SK-N-SH treated with all-trans-retinoic acid at 6 μM for 48 hours (cell line): ENCODE results near the gene CCL14.
"Not testable (repeated sequence)": the region's sequence is repeated elsewhere in the genome, so short reads cannot be mapped to it uniquely, and the experiment has no call there.

Experiments
- ATAC-seq: fragments of 200-7000 bp; cut with Tn5 transposase; 3 replicates; pipeline ENCODE4 v1.9.1; 2020; ENCODE audit warnings: mild to moderate bottlenecking, moderate library complexity
- ARNTL ChIP-seq: fragments of 450-650 bp; formaldehyde crosslinking; IDR thresholded peaks from 2 replicates; pipeline ENCODE4 v1.5.0; 2020; ENCODE audit warnings: low read depth, mild to moderate bottlenecking, moderate library complexity, borderline replicate concordance
- BACH2 ChIP-seq: fragments of 250-450 bp; sonication (Bioruptor Pico); IDR thresholded peaks from 2 replicates; pipeline ENCODE4 v1.9.0; 2021; ENCODE audit warnings: mild to moderate bottlenecking, borderline replicate concordance
- CSDC2 ChIP-seq: fragments of 250-450 bp; sonication (Bioruptor Pico); IDR thresholded peaks from 2 replicates; pipeline ENCODE4 v1.5.0; 2020; ENCODE audit warnings: mild to moderate bottlenecking, moderate library complexity
- ESRRG ChIP-seq: fragments of 250-450 bp; sonication (Bioruptor Pico); IDR thresholded peaks from 2 replicates; pipeline ENCODE4 v1.6.1; 2021; ENCODE audit warnings: mild to moderate bottlenecking
- GLIS3 ChIP-seq: fragments of 250-450 bp; sonication (Bioruptor Pico); IDR thresholded peaks from 2 replicates; pipeline ENCODE4 v1.5.0; 2020; ENCODE audit warnings: mild to moderate bottlenecking, moderate library complexity
- ISL1 ChIP-seq: fragments of 250-450 bp; sonication (Bioruptor Pico); IDR thresholded peaks from 2 replicates; pipeline ENCODE4 v2.1.2; 2022; ENCODE audit warnings: mild to moderate bottlenecking, moderate library complexity
- OSR1 ChIP-seq: fragments of 250-450 bp; sonication (Bioruptor Pico); IDR thresholded peaks from 2 replicates; pipeline ENCODE4 v1.8.0; 2022; ENCODE audit warnings: moderate library complexity, mild to moderate bottlenecking, inconsistent platforms
- PPARA ChIP-seq: fragments of 250-450 bp; sonication (Bioruptor Pico); IDR thresholded peaks from 2 replicates; pipeline ENCODE4 v1.5.0; 2020; ENCODE audit warnings: mild to moderate bottlenecking, borderline replicate concordance
- RARB ChIP-seq: fragments of 250-450 bp; sonication (Bioruptor Pico); IDR thresholded peaks from 2 replicates; pipeline ENCODE4 v1.8.0; 2021; ENCODE audit warnings: mild to moderate bottlenecking, moderate library complexity
- SNAI2 ChIP-seq: fragments of 250-450 bp; sonication (Bioruptor Pico); IDR thresholded peaks from 2 replicates; pipeline ENCODE4 v1.5.0; 2020; ENCODE audit warnings: mild to moderate bottlenecking, moderate library complexity
- TCF4 ChIP-seq: fragments of 250-450 bp; sonication (Bioruptor Pico); IDR thresholded peaks from 2 replicates; pipeline ENCODE4 v1.8.0; 2021; ENCODE audit warnings: mild to moderate bottlenecking, moderate library complexity, borderline replicate concordance
- TOX ChIP-seq: fragments of 250-450 bp; sonication (Bioruptor Pico); IDR thresholded peaks from 2 replicates; pipeline ENCODE4 v1.8.0; 2021; ENCODE audit warnings: mild to moderate bottlenecking, moderate library complexity, borderline replicate concordance
- ZC3H10 ChIP-seq: fragments of 250-450 bp; sonication (Bioruptor Pico); IDR thresholded peaks from 2 replicates; pipeline ENCODE4 v1.5.1; 2021; ENCODE audit warnings: mild to moderate bottlenecking, moderate library complexity
- ZFP3 ChIP-seq: fragments of 250-450 bp; sonication (Bioruptor Pico); IDR thresholded peaks from 2 replicates; pipeline ENCODE4 v1.5.0; 2020; ENCODE audit warnings: mild to moderate bottlenecking, moderate library complexity
- ZFP30 ChIP-seq: fragments of 450-650 bp; formaldehyde crosslinking; IDR thresholded peaks from 2 replicates; pipeline ENCODE4 v1.5.0; 2022; ENCODE audit warnings: mild to moderate bottlenecking, moderate library complexity
- ZNF565 ChIP-seq: fragments of 450-650 bp; formaldehyde crosslinking; conservative IDR thresholded peaks from 2 replicates; pipeline ENCODE4 v1.5.0; 2020; ENCODE audit warnings: low read depth, mild to moderate bottlenecking, moderate library complexity
- ZNF70 ChIP-seq: fragments of 450-650 bp; formaldehyde crosslinking; IDR thresholded peaks from 2 replicates; pipeline ENCODE4 v1.5.0; 2020; ENCODE audit warnings: mild to moderate bottlenecking, moderate library complexity
- ZNF8 ChIP-seq: fragments of 450-650 bp; formaldehyde crosslinking; IDR thresholded peaks from 2 replicates; pipeline ENCODE4 v1.5.0; 2020; ENCODE audit warnings: mild to moderate bottlenecking, moderate library complexity
- TF ChIP-seq, protein P1 (sequence below): fragments of 250-450 bp; sonication (Bioruptor Pico); IDR thresholded peaks from 2 replicates; pipeline ENCODE4 v1.5.1; 2020; ENCODE audit warnings: low read depth, mild to moderate bottlenecking, moderate library complexity
- TF ChIP-seq, protein P2 (sequence below): fragments of 250-450 bp; sonication (Bioruptor Pico); IDR thresholded peaks from 2 replicates; pipeline ENCODE4 v1.5.1; 2021; ENCODE audit warnings: mild to moderate bottlenecking, moderate library complexity
- TF ChIP-seq, protein P3 (sequence below): fragments of 250-450 bp; sonication (Bioruptor Pico); IDR thresholded peaks from 2 replicates; pipeline ENCODE4 v1.5.0; 2020; ENCODE audit warnings: mild to moderate bottlenecking, moderate library complexity
- TF ChIP-seq, protein P4 (sequence below): fragments of 250-450 bp; sonication (Bioruptor Pico); IDR thresholded peaks from 2 replicates; pipeline ENCODE4 v1.8.0; 2020; ENCODE audit warnings: mild to moderate bottlenecking, moderate library complexity, borderline replicate concordance

Gene CCL14

DNA sequence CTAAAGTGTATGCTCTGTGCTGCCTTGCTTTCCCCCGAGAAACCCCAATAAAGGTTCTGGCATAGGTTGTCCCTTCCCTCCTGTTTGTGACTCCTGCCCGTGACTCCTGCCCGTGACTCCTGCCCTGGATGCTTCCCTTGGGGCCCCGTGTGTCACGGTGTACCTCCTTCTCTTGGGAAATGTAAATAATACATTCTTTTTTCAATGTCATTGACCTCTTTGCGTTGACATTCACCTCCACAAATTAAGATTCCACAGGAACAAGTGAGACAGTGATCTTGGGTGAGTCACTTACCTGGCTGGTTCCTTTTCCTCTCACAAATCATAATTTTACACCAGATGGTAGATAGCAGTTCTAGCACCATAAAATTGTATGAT, 14.2 kb upstream of the CCL14 start (continued):
- TF ChIP-seq, protein P1, sequence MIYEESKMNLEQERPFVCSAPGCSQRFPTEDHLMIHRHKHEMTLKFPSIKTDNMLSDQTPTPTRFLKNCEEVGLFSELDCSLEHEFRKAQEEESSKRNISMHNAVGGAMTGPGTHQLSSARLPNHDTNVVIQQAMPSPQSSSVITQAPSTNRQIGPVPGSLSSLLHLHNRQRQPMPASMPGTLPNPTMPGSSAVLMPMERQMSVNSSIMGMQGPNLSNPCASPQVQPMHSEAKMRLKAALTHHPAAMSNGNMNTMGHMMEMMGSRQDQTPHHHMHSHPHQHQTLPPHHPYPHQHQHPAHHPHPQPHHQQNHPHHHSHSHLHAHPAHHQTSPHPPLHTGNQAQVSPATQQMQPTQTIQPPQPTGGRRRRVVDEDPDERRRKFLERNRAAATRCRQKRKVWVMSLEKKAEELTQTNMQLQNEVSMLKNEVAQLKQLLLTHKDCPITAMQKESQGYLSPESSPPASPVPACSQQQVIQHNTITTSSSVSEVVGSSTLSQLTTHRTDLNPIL (CRISPR knock-in tag), result no peak
- TF ChIP-seq ZNF565 (no peak), GLIS3 (no peak)

DNA sequence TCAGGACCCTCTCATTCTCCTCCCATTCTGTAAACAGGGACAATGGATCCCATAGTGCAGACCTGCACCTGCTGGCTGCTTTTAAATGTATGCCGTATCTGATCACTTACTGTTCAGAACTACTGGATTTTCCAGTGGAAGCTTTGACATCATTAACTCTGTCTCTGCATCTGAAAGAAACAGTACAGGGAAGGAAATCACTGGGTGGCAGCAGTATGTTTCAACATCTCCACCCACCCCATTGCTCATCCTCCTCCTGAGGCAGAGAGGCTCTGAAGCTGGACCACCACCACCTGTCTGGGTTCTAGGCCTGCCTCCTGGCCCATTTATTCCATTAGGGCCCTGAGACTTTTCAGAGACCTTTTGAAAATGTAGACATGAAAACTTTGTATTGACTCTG, 12.2 kb upstream of the CCL14 start:
- ATAC-seq, result no peak
- TF ChIP-seq TOX, result no peak

DNA sequence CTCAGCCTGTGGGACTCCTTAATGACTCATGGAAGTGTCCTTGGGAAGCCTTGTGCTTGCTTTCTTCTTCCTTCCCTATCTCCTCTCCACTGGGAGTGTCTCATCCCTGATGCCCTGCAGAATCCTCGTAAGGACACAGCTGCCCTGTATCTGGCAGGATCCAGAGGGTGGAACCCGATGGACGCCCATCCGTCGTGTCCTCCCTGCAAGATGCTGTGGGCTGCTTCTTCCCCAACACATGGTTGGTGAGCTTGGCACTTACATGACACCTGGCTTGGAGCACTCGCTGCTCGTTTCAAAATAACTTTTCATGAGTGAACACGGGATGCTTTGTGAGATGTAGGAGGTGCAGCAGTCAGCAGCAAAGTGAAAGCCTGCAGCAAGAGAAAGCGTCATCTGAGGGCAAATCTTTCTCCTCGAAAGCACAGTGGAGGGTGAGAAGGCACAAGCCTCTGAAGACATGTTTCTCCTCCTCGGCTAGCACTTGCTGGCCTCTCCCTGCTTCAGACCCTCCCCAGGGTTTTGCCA, 11.6 kb upstream of the CCL14 start:
- no peak for ATAC-seq
- TF ChIP-seq ZFP30 (CRISPR knock-in tag), result no peak
- no peak for TF ChIP-seq ZC3H10 (CRISPR knock-in tag)
- no peak for TF ChIP-seq TCF4 (CRISPR knock-in tag)
- TF ChIP-seq BACH2 (CRISPR knock-in tag), result no peak
- TF ChIP-seq ZNF70 (CRISPR knock-in tag), result no peak
- no peak for TF ChIP-seq ARNTL (CRISPR knock-in tag)
- TF ChIP-seq, protein P2, sequence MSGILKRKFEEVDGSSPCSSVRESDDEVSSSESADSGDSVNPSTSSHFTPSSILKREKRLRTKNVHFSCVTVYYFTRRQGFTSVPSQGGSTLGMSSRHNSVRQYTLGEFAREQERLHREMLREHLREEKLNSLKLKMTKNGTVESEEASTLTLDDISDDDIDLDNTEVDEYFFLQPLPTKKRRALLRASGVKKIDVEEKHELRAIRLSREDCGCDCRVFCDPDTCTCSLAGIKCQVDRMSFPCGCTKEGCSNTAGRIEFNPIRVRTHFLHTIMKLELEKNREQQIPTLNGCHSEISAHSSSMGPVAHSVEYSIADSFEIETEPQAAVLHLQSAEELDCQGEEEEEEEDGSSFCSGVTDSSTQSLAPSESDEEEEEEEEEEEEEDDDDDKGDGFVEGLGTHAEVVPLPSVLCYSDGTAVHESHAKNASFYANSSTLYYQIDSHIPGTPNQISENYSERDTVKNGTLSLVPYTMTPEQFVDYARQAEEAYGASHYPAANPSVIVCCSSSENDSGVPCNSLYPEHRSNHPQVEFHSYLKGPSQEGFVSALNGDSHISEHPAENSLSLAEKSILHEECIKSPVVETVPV (CRISPR knock-in tag), result no peak
- no peak for TF ChIP-seq ISL1 (CRISPR knock-in tag)
- TF ChIP-seq SNAI2, result no peak
- TF ChIP-seq ZFP3 (CRISPR knock-in tag), result no peak
- no peak for TF ChIP-seq CSDC2 (CRISPR knock-in tag)
- TF ChIP-seq OSR1 (CRISPR knock-in tag), result no peak
- TF ChIP-seq ESRRG (CRISPR knock-in tag), result no peak
- TF ChIP-seq, all 23 proteins: peak for 0

DNA sequence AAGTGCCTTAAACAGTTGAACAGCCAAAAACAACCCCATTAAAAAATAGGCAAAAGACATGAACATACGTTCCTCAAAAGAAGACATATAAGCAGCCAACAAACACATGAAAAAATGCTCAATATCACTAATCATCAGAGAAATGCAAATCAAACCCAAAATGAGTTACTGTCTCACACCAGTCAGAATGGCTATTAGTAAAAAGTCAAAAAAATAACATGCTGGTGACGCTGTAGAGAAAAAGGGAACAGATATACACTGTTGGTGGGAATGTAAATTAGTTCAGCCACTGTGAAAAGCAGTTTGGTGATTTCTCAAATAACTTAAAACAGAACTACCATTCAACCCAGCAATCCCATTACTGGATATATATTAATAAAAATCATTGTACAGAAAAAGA, 8.8 kb upstream of the CCL14 start:
- not testable (repeated sequence) for ATAC-seq

DNA sequence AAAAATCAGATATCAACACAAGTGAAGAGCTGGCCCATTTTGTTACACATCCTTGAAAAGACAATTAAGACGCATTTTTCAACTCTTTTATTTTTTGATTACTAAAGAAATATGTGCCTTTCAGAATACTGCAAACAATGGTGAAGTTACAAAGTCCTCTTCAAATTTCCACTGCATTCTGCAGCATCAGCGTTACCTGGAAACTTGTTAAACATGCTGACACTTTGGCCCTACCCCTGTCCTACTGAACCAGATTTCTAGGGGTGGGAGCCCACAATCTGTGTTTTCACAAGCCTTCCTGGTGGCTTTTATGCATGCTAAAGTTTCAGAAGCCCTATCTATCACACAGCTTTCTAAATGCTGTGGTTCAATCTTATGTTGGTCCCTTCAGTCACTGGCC, 4.5 kb upstream of the CCL14 start:
- ATAC-seq, result no peak
- TF ChIP-seq RARB, result no peak
- no peak for TF ChIP-seq GLIS3
- TF ChIP-seq ZC3H10 (CRISPR knock-in tag), result no peak
- TF ChIP-seq ZNF70 (CRISPR knock-in tag), result no peak
- no peak for TF ChIP-seq ISL1 (CRISPR knock-in tag)
- no peak for TF ChIP-seq TOX
- no peak for TF ChIP-seq SNAI2
- TF ChIP-seq, protein P3, sequence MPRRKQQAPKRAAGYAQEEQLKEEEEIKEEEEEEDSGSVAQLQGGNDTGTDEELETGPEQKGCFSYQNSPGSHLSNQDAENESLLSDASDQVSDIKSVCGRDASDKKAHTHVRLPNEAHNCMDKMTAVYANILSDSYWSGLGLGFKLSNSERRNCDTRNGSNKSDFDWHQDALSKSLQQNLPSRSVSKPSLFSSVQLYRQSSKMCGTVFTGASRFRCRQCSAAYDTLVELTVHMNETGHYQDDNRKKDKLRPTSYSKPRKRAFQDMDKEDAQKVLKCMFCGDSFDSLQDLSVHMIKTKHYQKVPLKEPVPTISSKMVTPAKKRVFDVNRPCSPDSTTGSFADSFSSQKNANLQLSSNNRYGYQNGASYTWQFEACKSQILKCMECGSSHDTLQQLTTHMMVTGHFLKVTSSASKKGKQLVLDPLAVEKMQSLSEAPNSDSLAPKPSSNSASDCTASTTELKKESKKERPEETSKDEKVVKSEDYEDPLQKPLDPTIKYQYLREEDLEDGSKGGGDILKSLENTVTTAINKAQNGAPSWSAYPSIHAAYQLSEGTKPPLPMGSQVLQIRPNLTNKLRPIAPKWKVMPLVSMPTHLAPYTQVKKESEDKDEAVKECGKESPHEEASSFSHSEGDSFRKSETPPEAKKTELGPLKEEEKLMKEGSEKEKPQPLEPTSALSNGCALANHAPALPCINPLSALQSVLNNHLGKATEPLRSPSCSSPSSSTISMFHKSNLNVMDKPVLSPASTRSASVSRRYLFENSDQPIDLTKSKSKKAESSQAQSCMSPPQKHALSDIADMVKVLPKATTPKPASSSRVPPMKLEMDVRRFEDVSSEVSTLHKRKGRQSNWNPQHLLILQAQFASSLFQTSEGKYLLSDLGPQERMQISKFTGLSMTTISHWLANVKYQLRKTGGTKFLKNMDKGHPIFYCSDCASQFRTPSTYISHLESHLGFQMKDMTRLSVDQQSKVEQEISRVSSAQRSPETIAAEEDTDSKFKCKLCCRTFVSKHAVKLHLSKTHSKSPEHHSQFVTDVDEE (CRISPR knock-in tag), result no peak
- no peak for TF ChIP-seq BACH2 (CRISPR knock-in tag)
- TF ChIP-seq ZFP30 (CRISPR knock-in tag), result no peak
- no peak for TF ChIP-seq PPARA
- TF ChIP-seq CSDC2 (CRISPR knock-in tag), result no peak
- TF ChIP-seq, all 23 proteins: peak for 0

DNA sequence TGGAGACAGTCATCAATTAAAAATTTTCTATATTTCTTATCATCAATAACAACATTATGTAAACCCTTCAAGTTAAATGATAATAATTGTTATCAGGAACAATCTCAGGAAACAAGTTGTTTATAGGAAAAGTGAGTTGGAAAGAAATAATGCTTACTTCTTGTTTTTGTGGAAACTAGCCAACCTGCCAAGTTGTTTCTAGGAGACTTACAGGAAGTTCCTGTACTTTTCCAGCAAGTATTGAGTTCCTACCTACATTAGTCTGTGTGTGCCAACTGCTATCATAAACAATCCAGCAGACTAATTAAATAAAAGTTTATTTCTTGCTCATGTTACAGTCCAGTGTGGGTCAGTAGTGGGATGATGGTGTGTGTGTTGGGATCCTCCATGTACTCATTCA, 1.6 kb upstream of the CCL14 start:
- ATAC-seq, result no peak
- TF ChIP-seq TCF4 (CRISPR knock-in tag) (no peak), RARB (no peak), SNAI2 (no peak), ZC3H10 (CRISPR knock-in tag) (no peak), BACH2 (CRISPR knock-in tag) (no peak), GLIS3 (no peak), ZFP3 (CRISPR knock-in tag) (no peak), ZNF70 (CRISPR knock-in tag) (no peak), CSDC2 (CRISPR knock-in tag) (no peak), TOX (no peak), PPARA (no peak), ZNF565 (no peak), ZNF8 (no peak)
- TF ChIP-seq, protein P2 (CRISPR knock-in tag), result no peak
- TF ChIP-seq, protein P1 (CRISPR knock-in tag), result no peak
- TF ChIP-seq, protein P4, sequence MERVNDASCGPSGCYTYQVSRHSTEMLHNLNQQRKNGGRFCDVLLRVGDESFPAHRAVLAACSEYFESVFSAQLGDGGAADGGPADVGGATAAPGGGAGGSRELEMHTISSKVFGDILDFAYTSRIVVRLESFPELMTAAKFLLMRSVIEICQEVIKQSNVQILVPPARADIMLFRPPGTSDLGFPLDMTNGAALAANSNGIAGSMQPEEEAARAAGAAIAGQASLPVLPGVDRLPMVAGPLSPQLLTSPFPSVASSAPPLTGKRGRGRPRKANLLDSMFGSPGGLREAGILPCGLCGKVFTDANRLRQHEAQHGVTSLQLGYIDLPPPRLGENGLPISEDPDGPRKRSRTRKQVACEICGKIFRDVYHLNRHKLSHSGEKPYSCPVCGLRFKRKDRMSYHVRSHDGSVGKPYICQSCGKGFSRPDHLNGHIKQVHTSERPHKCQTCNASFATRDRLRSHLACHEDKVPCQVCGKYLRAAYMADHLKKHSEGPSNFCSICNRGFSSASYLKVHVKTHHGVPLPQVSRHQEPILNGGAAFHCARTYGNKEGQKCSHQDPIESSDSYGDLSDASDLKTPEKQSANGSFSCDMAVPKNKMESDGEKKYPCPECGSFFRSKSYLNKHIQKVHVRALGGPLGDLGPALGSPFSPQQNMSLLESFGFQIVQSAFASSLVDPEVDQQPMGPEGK, result no peak
